Measurements from ENCODE around the gene IGFLR1. TPM values are rescaled to one million over a fixed set of nuclear protein-coding genes. Genes with fewer than 3 reads are reported as not detected.

IGFLR1 gene
- total and polyA plus RNA-seq, 2 of the 8 experiments (the other 6 are each of a cell fraction or from before 2014, with no cell fraction given), result 8.4 to 28.9 TPM

DNA sequence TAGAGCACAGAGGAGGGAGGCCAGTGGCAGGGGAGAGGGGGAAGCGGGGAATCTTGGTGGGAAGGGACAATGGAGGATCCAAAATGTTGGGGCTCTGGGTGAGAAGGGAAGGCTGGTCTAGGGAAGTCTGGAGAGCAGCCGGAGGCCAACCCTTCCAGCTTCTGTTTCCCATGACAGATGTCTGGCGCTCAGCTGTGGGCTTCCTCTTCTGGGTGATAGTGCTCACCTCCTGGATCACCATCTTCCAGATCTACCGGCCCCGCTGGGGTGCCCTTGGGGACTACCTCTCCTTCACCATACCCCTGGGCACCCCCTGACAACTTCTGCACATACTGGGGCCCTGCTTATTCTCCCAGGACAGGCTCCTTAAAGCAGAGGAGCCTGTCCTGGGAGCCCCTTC is 4.3 kb upstream of the IGFLR1 start:
- H4K20me1 ChIP-seq (replicated peaks in 1 of 2; ENCODE audit: control insufficient read depth in 1 of 2, insufficient read depth in 2 of 2, low read length in 2 of 2), result peaks cover 0 to 2% of the 10 kb centered on the region in 2 experiments
- peaks cover 11% of the 10 kb centered on the region for H3K23me2 ChIP-seq (ENCODE audit: low read depth, low read length)
- H2AFZ ChIP-seq (ENCODE audit: low read length), result no peak overlapping the region
- H4K8ac ChIP-seq (ENCODE audit: extremely low read depth, insufficient read depth, low read length), result no peak overlapping the region
- FAIRE-seq (no peak), DNase-seq (ENCODE audit: low read depth in 1 of 2, low spot score in 2 of 2) (no peak)
- H3K9me3 ChIP-seq (ENCODE audit: insufficient read depth in 2 of 2, low read depth in 1 of 2, low read length in 1 of 2), result no peaks in the 10 kb centered on the region
- peaks cover 0 to 4% (median 2%) of the 10 kb centered on the region in 4 experiments; a peak in 3 of 7 replicates for H3K4me1 ChIP-seq (replicated peaks in 1 of 4; ENCODE audit: control insufficient read depth in 3 of 4, insufficient read depth in 4 of 4, low read length in 3 of 4)
- H3K14ac ChIP-seq (ENCODE audit: insufficient read length), result no peak overlapping the region
- no peaks in the 10 kb centered on the region for H3K27me3 ChIP-seq (replicated peaks in 1 of 4; ENCODE audit: control insufficient read depth in 3 of 4, extremely low read depth in 1 of 4, insufficient read depth in 3 of 4, low read length in 3 of 4)
- H3K18ac ChIP-seq (ENCODE audit: extremely low read depth, low read length), result no peak overlapping the region
- H2BK120ac ChIP-seq (replicated peaks; ENCODE audit: low read depth, low read length), result no peak overlapping the region
- 77% methylated on average over 5 of the region's 5 CpGs; no CpG with 5 or more reads in 1 of the 2 experiments for WGBS, 2 experiments (ENCODE audit: extremely low coverage in 1 of 2, insufficient coverage in 1 of 2, insufficient read length in 1 of 2, insufficient replicate concordance in 2 of 2, low coverage in 1 of 2, low lambda C conversion rate in 2 of 2, missing lambda C conversion rate in 1 of 2)
- no peak overlapping the region for H3K23ac ChIP-seq (ENCODE audit: insufficient read length)
- H3K4ac ChIP-seq (replicated peaks; ENCODE audit: insufficient read length, low read depth, low read length), result no peak overlapping the region
- no peaks in the 10 kb centered on the region; the same call in none of the 2 replicates for H3K79me1 ChIP-seq (ENCODE audit: low read depth, low read length)
- H4K5ac ChIP-seq (ENCODE audit: insufficient read length, low read depth, low read length), result no peak overlapping the region
- no peak overlapping the region for H2BK5ac ChIP-seq (ENCODE audit: low read depth, low read length)
- H3K56ac ChIP-seq (replicated peaks; ENCODE audit: insufficient read length, low read depth, low read length), result no peak overlapping the region
- H2BK20ac ChIP-seq (ENCODE audit: low read length), result no peak overlapping the region
- peaks cover 0 to 7% of the 10 kb centered on the region in 2 experiments; a peak in 1 of 4 replicates for H3K79me2 ChIP-seq (ENCODE audit: control insufficient read depth in 1 of 2, insufficient read depth in 2 of 2, low read length in 2 of 2)
- CTCF ChIA-PET (ENCODE audit: partially characterized antibody), result interaction anchor here (0.7 kb wide), 1 partner anchor 73 kb away, joined by 5 read pairs; no protein-coding TSS in a partner anchor
- H2AK5ac ChIP-seq (ENCODE audit: low read depth, low read length), result no peak overlapping the region
- POLR2A ChIA-PET (ENCODE audit: partially characterized antibody), result interaction anchor here (1.3 to 2.7 kb wide), 9 partner anchors 10 to 124 kb away, joined by 3 to 23 read pairs (median 5); partner anchors contain the start of genes ARHGAP33 and HSPB6
- H3K9ac ChIP-seq (replicated peaks in 1 of 4; ENCODE audit: extremely low read depth in 1 of 4, low read depth in 3 of 4, low read length in 3 of 4), result peak overlapping the region in 1 of 4 experiments; percentile 82; a peak in 1 of 7 replicates
- H2BK15ac ChIP-seq (ENCODE audit: low read length), result no peak overlapping the region
- H4K91ac ChIP-seq (replicated peaks; ENCODE audit: insufficient read length, low read length), result no peak overlapping the region
- H2BK12ac ChIP-seq (ENCODE audit: low read depth, low read length), result no peak overlapping the region
- H3K36me3 ChIP-seq (ENCODE audit: control insufficient read depth in 2 of 4, insufficient read depth in 4 of 4, low read length in 3 of 4), result peaks cover 0 to 2% (median 0%) of the 10 kb centered on the region in 4 experiments; a peak in 1 of 8 replicates
- peak overlapping the region; percentile 65 to 95 (median 82); a peak in 6 of 8 replicates for H3K4me3 ChIP-seq (ENCODE audit: extremely low read depth in 1 of 4, insufficient read depth in 2 of 4, low read depth in 3 of 4, low read length in 4 of 4)
- H3K4me2 ChIP-seq (ENCODE audit: insufficient read depth in 1 of 2, low read depth in 2 of 2, low read length in 2 of 2), result peak overlapping the region; percentile 59 to 69; a peak in 3 of 4 replicates
- H3K27ac ChIP-seq (ENCODE audit: low read depth, low read length), result no peak overlapping the region
- TF ChIP-seq, protein P1, sequence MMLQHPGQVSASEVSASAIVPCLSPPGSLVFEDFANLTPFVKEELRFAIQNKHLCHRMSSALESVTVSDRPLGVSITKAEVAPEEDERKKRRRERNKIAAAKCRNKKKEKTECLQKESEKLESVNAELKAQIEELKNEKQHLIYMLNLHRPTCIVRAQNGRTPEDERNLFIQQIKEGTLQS (IDR thresholded peaks at IDR 0.05; ENCODE audit: insufficient read depth, low read depth, low read length), result no peak
- TF ChIP-seq CBX8 (IDR thresholded peaks at IDR 0.05; ENCODE audit: borderline replicate concordance, low read depth, low read length) (no peak), CREB1 (IDR thresholded peaks at IDR 0.05) (no peak), TAF1 (IDR thresholded peaks at IDR 0.05; ENCODE audit: low read depth, low read length) (no peak), BACH1 (IDR thresholded peaks at IDR 0.05; ENCODE audit: low read length) (no peak), MAFK (IDR thresholded peaks at IDR 0.05; ENCODE audit: low read depth, low read length) (no peak)

All from H1 (cell line).